HG02678 (cell line): ENCODE data around the gene ABHD10.
A peak's percentile ranks its signal among the peaks of the same experiment; 100 is the strongest.

Experiments used
- ATAC-seq: cut with Tn5 transposase; IDR thresholded peaks from one replicate; pipeline ENCODE4 v1.9.1; 2021; ENCODE audit warnings: mild to moderate bottlenecking, moderate library complexity; ENCODE audit not compliant: unreplicated experiment

ABHD10 gene

GRCh38 chr3:111963424-111963823, 15.4 kb upstream of the ABHD10 start:
- no peak for ATAC-seq

DNA sequence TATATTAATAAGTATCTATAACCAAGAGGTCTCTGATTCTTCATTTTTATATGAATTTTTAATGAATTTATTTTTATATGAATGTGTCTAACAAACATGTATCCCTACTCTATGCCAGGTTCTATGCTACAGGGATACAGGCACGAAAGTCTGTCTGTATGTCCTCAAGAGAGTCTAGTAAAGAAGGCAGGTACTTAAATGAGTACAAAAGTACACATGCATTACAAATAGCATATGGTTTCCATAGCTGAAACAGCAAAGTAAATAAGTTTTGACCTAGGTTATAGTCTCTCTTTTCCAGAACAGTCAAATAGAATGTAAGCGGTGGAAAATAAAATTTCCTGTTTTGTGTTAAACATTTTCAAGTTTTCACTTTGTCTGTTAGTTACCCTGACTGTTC, 13.3 kb upstream of the ABHD10 start:
- ATAC-seq = no peak

DNA sequence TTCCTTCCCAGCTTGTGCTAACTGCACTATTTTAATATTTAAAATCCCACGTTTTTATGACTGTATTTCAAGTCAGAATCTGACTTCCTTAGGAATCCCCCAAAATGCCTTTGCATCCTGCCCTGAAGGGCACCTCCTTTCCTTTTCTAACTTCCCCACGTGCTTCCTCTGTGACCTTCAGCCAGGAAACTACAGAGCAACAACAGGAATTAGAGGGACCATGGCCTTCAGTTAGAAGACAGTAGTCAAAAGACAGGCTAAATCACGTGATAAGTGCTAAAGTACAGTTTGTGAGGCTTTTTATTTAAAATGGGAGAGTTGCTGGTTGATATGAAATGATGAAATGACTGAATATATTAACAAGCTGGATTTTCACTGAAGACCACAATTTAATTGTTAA, 11.8 kb upstream of the ABHD10 start:
- ATAC-seq = no peak

DNA sequence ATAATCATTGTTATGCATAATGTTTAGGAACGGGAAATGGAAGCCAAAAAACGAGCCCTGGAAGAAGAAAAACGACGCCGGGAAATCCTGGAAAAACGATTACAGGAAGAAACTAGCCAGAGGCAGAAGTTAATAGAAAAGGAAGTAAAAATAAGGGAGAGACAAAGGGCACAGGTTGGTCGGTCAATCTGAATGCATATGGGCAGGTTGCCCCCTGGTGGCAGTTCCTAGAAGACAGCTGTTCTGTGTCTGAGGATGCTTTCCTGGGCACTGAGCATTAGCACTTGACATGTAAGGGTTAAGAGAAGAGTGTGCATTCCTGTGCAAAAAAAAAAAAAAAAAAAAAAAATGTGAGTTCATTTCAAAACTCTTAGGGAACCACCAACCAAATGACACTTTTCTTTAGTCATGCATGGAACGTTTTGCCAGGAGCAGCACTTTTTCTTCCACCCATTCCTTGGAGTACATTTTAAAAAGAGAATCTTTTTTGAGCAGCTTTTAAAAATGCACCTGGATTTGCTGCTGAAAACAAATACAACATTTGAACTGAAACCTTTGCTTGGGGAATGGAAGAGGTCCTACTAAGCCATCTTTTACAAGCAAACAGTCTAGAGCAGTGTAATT, 11.1 kb upstream of the ABHD10 start:
- peak; percentile 96 for ATAC-seq

DNA sequence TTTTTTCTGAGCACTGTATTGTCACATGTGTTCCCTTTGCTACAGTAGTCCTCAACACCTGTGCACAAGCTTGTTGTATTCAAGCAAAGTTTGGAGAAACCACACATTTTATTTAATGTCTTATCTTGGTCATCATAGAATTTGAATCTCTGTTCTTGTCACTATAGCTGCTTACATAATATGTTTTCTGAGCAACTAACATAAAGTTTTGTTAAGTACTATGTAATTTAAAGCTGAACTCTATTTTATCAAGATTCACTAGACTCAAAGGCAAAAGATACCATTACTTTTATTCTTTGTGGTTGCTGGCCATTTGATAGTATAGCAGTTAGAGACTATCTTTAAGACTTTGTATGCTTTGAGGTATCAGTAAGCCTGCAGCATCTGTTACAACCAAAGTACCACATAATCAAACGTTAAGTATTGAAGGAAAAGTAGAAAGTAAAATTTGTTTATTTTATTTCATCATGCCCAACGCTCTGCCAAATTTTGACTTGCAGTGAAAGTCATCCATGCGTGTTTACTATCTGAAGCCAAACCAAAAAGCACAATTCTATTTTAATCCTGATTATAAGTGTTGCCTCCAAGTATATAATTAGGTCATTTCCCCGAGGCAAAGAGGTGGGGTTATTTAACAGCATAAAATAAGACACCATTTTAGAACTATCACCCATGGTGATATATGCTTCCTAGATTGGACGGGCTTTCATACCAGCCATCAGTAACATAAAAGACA, 10.3 kb upstream of the ABHD10 start:
- no peak for ATAC-seq

DNA sequence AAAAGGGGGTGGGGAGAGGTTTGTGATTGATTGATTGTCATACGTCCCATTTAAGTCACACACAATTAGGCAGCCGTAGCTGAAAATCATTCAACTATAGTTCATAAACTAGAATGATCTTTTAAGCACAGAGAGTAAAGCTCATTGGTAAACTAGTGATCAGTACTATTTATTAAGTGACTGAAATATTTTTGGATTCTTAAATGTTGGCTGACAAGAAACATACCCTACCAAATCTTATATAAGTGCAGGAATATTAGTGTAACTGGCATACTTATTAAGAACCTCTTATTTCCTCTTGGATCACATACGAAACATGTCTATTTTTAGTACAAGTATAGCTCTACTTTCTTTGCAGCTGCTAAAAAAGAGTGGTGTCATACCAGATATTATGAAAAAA, 8.4 kb upstream of the ABHD10 start:
- ATAC-seq = no peak

DNA sequence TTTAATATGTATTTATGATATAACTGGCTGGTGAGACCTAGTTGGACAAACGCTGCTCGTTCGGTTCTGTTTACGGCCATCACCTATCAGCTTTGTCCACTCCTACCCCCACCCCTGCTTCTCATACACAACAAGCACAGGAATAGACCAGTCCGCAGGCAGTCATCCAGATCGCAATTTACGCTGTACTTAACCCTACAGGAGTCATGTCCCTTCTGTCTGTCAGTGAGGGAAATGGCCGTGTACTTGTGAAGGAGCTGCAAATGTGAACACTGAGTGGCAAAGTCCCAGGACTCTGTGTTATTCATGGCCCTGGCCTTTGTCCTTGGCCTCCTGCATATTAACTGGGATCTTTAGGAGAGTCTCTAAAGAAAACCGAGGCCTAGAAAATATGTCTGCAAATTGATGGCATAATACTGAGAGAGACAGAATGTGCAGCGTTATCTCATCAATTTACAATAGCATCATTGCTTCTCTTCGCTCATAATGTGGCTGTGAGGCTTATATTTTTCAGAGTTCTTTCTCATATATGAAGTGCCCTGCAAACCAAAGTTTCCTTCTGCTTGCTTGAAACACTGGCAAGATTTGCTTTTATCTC, 7.2 kb upstream of the ABHD10 start:
- no peak for ATAC-seq

DNA sequence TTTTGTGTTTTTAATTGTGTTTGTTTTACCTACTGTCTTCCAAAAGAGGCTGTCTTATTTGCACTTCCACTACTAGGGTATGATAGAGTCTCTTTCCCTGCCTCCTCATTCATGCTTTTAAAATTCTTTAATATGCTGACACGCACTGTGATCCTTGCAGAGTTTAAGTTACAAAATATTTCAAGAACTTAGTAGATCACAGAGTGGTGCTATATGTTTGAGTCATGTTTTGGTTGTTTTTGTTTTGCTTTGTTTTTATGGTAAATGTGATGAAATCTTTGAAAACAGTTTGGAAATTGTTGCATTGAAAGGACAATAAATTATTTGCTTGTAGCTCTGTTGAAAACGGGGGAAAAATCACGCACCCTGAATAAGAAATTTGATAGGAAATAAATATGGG, 5.9 kb upstream of the ABHD10 start:
- no peak for ATAC-seq

GRCh38 chr3:111975131-111975530, 3.7 kb upstream of the ABHD10 start:
- no peak for ATAC-seq

DNA sequence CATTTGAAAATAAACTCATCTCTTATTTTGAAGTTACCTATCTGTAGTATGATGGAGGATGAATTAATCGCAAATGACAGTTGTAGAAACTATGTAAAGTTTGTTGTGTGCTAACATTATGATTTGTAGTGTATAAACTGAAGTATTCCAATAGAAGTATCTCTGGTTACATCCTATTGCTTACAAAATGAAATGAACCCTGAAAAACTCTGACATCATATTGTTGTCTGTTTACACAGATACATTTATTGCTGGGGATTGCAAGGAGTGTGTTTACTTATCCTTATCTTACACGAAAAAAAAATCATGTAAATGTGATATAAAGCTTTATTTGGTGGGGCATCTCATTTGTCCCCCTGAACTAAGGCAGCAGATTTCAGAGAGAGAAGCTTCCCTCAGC, 2.6 kb upstream of the ABHD10 start:
- ATAC-seq = no peak

DNA sequence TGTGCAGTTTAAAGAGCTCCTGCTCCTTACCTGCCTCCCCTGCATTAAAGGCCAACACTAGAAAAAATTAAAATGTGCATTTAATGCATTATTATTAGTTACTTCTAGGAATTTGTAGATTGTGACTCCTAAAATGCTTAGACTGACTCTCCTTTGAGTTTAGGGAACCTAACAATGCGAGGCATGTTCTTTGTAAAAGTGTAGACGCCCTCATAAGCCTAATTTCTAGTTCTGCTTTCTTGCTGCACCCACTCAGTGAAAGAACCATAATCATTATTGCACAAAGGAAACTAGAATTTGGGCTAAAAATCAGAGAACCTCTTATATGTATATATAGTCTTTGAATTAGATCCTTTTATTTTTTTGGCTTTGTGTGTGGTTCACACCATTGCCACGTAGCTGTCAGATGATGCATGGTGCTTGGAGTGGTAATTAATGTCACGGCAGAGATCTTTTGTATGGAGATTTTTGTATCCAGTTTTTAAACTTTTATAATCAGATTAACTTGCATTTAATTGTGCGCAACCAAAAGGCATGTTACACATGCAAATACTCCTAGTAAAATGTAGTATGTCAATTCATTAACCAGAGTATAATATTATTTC, 710 bp downstream of the ABHD10 start:
- ATAC-seq = peak; percentile 37

DNA sequence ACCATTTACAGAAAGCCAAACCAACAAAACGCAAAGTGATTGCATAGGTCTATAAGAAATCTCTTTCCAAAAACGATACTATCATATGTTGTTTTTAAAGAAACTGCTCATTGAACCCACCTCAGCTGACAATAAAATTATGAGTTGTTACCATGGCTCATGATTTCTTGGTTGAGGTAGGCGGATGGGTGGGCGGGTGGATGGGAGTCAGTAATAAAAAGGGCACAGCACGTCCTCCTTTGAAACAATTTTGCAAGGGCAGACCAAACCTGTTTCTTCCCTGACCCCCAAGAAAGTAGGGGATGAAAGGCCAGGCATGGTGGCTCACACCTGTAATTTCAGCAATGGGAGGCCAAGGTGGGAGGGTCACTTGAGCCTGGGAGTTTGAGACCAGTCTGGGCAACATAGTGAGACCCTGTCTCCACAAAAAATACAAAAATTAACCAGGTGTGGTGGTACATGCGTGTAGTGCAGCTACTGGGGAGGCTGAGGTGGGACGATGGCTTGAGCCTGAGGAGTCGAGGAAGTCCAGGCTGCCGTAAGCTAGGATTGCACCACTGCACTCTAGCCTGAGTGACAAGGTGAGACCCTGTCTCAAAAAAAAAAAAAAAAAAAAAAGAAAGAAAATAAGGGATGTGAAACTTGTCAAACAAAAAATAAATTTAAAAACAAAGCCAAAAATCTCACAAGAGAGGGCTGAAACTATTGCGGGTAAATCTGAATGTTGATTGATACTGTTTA, 2.1 kb downstream of the ABHD10 start:
- ATAC-seq = no peak

DNA sequence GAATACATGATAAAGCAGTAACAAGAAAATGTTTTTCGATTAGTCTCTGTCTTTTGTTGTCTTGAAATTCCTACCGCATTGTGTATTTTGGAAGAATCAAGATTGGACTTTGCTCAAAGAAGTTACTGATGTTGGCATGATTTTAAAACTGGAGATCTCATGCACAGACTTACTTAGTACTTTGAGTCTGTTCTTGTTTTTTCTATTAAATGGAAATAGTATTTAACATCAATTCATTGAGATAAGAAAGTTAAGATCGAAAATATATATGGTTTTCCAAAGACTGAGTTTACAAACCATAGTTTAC, 2.6 kb downstream of the ABHD10 start:
- ATAC-seq = no peak

DNA sequence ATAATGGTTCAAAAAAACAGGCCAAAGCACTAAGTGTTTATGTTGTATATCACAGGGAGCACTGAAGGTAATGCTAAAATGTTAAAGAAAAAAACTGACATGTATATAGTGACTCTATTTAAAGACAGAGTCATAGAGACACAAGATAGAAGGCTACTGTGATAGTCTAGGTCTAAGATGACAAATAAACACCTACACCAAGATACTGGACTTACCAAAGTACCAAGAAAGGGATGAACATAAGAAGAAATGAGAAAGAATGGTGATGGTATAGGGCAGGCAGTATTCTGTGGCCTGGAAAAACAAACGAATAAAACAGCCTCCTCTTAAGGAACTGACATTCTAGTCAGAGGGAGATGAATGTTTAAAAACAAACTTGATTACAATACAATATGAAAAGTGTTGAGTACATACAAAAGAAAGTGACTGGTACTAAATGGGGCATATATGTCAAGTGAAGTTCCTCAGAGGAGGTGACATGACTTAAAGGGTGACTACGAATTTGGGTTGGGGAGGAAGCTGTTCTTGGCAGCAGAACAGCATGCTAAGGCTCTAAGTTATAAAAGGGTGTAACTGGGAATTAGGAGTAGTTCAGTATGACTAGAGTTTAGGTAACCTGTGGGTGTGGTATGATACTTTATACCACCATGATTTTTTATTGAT, 5.9 kb downstream of the ABHD10 start:
- ATAC-seq = no peak

- ATAC-seq = no peak
Measured at GRCh38 chr3:111986800-111987199, 8.0 kb downstream of the ABHD10 start.

- peak; percentile 95 for ATAC-seq
Measured at GRCh38 chr3:111989061-111989678, 10.3 kb downstream of the ABHD10 start.

DNA sequence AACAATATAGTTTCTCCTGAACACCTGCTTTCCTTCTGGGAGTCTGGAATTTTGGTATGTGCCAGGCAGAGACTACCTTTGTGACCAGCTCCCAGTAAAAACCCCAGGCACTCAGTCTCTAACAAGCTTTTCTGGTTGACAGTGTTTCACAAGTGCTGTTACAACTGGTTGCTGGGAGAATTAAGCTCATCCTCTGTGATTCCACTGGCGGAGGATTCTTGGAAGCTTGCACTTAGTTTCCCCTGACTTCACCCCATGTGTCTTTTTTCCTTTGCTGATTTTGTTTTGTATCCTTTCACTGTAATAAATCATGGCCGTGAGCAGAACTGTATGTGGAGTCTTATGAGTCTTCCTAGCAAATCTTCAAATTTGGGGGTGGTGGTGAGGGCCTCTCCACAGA, 14.2 kb downstream of the ABHD10 start:
- ATAC-seq = no peak

DNA sequence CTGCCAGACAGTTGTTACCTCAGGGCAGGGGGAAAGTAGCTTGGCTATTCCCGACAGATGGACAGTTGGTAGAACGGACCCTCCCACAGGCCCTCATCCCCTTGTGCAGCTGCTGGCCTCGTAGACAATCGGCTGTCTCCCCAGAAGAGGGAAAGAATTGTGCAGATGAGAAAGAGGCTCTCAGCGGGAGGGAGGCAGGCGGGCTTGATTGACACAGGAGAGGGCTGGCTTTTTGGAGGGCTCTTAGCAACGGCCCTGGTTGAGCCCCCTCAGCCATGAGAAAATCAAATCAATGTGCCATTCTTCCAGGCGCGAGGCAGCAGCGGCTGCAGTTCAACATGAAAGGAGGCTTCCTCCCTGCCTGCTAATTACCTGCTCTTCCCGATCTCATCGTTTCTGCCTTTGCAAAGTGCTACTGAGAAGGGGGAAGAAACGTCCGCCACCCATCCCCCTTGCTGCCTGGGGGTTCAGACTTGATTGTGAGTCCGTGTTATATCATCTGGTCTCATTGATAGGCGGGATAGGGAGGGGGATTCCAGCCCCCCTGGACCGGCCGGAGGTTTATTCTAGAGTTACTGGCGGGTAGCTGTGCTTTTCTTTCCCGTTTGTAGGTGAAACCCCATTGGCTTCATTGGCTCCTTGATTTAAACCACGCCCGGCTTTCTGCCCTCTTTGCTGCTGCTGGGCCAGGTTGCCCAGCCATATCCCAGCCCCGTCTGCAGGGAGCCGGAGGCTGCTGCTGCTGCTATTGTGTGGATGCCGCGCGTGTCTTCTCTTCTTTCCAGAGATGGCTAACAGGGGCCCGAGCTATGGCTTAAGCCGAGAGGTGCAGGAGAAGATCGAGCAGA, 20.0 kb downstream of the ABHD10 start, which contains the start of gene TAGLN3:
Gene TAGLN3 (plus strand): TSS at position 287 of the 848 bp plus-strand sequence. CDS start 501 bp downstream, at position 788.
- peak; percentile 61 for ATAC-seq
